GM12872 (cell line): Measurements from ENCODE around the gene TAX1BP3.

Experiments
- TF ChIP-seq, protein P1 (sequence below): IDR thresholded peaks from 3 replicates; pipeline ENCODE4 v1.5.1; 2011; ENCODE audit warnings: low read depth, mild to moderate bottlenecking, low read length, moderate library complexity; ENCODE audit not compliant: insufficient read depth

The TAX1BP3 gene

GRCh38 chr17:3660311-3660891 lies 8.0 kb downstream of the TAX1BP3 start:
- TF ChIP-seq, protein P1, sequence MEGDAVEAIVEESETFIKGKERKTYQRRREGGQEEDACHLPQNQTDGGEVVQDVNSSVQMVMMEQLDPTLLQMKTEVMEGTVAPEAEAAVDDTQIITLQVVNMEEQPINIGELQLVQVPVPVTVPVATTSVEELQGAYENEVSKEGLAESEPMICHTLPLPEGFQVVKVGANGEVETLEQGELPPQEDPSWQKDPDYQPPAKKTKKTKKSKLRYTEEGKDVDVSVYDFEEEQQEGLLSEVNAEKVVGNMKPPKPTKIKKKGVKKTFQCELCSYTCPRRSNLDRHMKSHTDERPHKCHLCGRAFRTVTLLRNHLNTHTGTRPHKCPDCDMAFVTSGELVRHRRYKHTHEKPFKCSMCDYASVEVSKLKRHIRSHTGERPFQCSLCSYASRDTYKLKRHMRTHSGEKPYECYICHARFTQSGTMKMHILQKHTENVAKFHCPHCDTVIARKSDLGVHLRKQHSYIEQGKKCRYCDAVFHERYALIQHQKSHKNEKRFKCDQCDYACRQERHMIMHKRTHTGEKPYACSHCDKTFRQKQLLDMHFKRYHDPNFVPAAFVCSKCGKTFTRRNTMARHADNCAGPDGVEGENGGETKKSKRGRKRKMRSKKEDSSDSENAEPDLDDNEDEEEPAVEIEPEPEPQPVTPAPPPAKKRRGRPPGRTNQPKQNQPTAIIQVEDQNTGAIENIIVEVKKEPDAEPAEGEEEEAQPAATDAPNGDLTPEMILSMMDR, result no peak

DNA sequence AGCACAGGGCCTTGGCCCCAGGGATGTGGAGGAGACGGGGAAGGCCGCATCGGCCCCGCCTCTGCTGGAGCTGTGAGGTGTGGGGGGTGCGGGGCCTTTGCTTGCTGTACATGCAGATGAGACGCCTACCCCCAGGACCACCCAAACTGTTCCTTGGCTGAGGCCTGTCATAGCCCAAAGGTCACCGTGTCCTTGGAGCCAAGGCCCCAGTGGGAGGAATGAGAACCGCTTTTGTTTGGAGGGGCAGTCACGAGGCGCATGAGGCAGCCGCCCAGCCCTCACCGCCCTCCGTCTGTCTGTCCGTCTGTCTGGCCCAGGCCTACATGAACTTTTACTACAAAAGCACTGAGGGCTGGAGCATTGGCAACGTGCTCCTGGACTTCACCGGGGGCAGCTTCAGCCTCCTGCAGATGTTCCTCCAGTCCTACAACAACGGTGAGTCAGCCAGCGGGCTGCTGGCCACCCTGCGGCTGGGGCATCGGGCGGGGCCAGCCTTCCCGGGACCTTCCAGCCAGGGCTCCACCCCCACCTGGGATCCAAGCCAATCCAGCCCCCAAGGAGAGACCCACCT lies 8.8 kb downstream of the TAX1BP3 start:
- TF ChIP-seq, protein P1, result no peak

DNA sequence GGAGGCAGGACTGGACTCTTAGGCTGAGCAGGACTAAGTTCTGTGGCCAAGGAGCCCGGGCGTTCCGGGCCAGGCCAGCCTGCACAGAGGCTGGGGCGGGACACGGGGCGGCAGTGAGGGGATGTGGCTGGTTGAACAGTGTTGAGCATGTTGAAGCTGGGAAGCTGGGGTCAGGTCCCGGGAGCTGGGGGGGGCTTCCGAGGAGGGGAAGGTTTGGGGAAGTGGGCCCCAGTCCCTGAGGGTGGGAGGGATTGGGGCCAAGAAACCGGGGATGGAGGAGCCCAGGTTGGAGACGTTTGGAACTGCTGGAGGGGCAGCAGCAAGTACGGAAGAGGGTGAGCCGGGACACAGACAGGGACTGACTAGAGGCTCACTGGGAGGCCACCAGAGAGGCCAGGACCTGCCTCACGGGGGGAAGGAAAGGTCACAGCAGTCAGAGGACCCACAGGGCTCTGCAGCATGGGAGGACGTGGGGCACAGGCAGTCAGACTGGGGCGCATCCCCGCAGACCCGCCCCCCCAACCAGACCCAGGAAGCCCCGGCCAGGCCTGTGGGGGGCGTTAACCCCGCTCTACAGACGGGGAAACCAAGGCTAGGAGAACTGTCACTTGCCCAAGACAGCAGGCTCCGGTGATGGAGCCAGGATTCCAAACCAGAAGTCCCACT lies 9.5 kb downstream of the TAX1BP3 start:
- TF ChIP-seq, protein P1, result no peak

- TF ChIP-seq, protein P1, result no peak
Observed at GRCh38 chr17:3657874-3658783, 10.2 kb downstream of the TAX1BP3 start.

- TF ChIP-seq, protein P1, result no peak
Observed at GRCh38 chr17:3657588-3657869, 10.8 kb downstream of the TAX1BP3 start.

DNA sequence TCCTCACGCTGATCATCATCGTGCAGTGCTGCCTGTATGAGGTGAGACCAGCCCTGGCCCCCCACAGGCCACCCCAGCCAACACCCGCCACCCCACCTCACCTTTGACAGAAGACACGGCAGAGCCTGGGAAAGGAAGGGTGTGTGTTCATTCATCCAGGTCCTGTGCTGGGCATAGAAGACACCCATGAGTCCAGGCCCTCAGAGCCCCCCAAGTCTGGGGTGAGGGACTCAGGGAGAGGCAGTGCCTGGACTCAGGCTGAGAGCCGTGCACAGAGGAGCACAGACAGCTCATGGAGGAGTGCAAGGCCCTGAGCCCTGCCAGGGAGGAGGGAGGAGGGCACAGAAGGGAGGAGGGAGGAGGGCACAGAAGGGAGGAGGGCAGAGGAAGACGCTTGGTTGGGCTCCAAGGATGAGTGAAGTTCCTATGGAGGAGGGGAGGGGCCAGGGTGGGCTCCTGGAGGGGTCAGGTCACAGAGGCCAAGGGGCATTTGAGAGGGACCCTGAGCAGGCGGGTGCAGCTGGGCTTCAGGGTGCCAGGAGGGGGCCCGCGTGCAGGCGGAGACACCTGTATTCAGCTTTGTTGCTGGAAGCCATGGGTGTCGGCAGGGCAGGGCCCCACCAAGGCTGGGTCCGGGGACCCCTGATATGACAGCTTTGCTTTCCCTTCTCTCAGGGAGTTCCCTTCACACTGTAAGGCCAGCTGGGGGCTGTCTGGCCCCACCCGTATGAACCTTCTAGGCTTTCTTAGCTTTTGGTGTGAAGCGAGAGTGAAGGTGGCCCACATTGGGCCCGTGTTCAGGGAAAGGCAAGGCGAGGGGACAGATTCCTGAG lies 11.4 kb downstream of the TAX1BP3 start:
- TF ChIP-seq, protein P1, result no peak
